HG02610 (cell line): Measurements from ENCODE around the gene CAMTA1.

Experiments used
- ATAC-seq: cut with Tn5 transposase; IDR thresholded peaks from one replicate; pipeline ENCODE4 v1.9.1; 2021; ENCODE audit warnings: mild to moderate bottlenecking, moderate library complexity; ENCODE audit not compliant: unreplicated experiment

The CAMTA1 gene

GRCh38 chr1:7454895-7455784 lies 669.9 kb downstream of the CAMTA1 start:
- ATAC-seq = no peak

- ATAC-seq = no peak
These were observed 670.8 kb downstream of the CAMTA1 start for GRCh38 chr1:7455796-7456721.

- ATAC-seq = no peak
These were observed 671.4 kb downstream of the CAMTA1 start for GRCh38 chr1:7456722-7457082.

- ATAC-seq = no peak
These were observed 672.6 kb downstream of the CAMTA1 start for GRCh38 chr1:7457811-7458210.

GRCh38 chr1:7458946-7459345 lies 673.7 kb downstream of the CAMTA1 start:
- ATAC-seq = no peak

- no peak for ATAC-seq
These were observed 674.7 kb downstream of the CAMTA1 start for GRCh38 chr1:7459914-7460313.

GRCh38 chr1:7460807-7461206 lies 675.6 kb downstream of the CAMTA1 start:
- ATAC-seq = no peak

GRCh38 chr1:7462617-7463016 lies 677.4 kb downstream of the CAMTA1 start:
- no peak for ATAC-seq

- ATAC-seq = no peak
These were observed 678.3 kb downstream of the CAMTA1 start for GRCh38 chr1:7463526-7463925.

GRCh38 chr1:7464736-7465135 lies 679.5 kb downstream of the CAMTA1 start:
- no peak for ATAC-seq

GRCh38 chr1:7467476-7468175 lies 682.4 kb downstream of the CAMTA1 start:
- ATAC-seq = no peak

- ATAC-seq = no peak
These were observed 683.0 kb downstream of the CAMTA1 start for GRCh38 chr1:7468248-7468647.

GRCh38 chr1:7469255-7469938 lies 684.1 kb downstream of the CAMTA1 start:
- no peak for ATAC-seq

- no peak for ATAC-seq
These were observed 685.8 kb downstream of the CAMTA1 start for GRCh38 chr1:7470904-7471638.

- ATAC-seq = no peak
These were observed 686.6 kb downstream of the CAMTA1 start for GRCh38 chr1:7471836-7472235.

- ATAC-seq = no peak
These were observed 688.2 kb downstream of the CAMTA1 start for GRCh38 chr1:7473223-7474142.

GRCh38 chr1:7474143-7474490 lies 688.9 kb downstream of the CAMTA1 start:
- no peak for ATAC-seq

- ATAC-seq = no peak
These were observed 689.7 kb downstream of the CAMTA1 start for GRCh38 chr1:7474786-7475502.
